ENCODE data around the gene APOM. TPM values are rescaled to one million over a fixed set of nuclear protein-coding genes. Genes with fewer than 3 reads are reported as not detected.
A peak's percentile ranks its signal among the peaks of the same experiment; 100 is the strongest.

The APOM gene
- total RNA-seq, 1 donor from 2014 or later: 2.2 TPM

DNA sequence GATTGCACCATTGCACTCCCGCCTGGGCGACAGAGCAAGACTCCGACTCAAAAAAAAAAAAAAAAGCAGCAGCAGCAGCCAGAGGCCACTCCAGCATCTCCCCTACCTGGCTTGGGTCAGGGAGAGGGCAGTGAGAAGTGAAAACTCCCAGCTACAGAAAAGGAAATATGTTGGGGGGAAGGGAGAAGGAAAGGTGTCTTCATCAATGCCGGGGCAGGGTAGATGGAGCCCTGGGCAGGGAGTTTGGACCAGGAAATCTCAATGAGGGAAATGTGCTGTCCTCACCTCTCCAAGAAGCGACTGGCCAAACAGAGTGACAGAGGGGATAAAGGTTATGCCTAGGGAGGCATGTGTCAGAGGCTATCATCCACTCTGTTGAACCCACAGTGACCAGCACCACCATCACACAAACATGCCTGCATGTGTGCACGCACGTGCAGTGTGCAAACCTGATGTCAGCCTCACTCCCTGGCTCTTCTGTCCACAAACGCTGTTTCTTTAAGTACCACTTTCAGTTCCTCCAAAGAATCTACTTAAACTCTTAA lies 41.5 kb upstream of the APOM start:
- intact Hi-C loops (cut with micrococcal nuclease): no loop called here
- DNase-seq (no peak), ATAC-seq (ENCODE audit: low read depth) (peak; percentile 61)
- Mint-ChIP-seq H3K4me1 (peaks cover 34% of the 10 kb centered on the region), H3K9me3 (no peaks in the 10 kb centered on the region), H3K27me3 (no peaks in the 10 kb centered on the region), H3K36me3 (ENCODE audit: low read depth) (no peaks in the 10 kb centered on the region), H3K4me3 (no peak overlapping the region), H3K27ac (peak overlapping the region; percentile 80)
- POLR2A ChIA-PET: interaction anchor here (0.7 to 1.5 kb wide), 9 partner anchors 11 to 145 kb away, joined by 3 to 12 read pairs (median 5); partner anchors contain the start of genes BAG6, DDX39B and NCR3
- TF ChIP-seq, protein P1, sequence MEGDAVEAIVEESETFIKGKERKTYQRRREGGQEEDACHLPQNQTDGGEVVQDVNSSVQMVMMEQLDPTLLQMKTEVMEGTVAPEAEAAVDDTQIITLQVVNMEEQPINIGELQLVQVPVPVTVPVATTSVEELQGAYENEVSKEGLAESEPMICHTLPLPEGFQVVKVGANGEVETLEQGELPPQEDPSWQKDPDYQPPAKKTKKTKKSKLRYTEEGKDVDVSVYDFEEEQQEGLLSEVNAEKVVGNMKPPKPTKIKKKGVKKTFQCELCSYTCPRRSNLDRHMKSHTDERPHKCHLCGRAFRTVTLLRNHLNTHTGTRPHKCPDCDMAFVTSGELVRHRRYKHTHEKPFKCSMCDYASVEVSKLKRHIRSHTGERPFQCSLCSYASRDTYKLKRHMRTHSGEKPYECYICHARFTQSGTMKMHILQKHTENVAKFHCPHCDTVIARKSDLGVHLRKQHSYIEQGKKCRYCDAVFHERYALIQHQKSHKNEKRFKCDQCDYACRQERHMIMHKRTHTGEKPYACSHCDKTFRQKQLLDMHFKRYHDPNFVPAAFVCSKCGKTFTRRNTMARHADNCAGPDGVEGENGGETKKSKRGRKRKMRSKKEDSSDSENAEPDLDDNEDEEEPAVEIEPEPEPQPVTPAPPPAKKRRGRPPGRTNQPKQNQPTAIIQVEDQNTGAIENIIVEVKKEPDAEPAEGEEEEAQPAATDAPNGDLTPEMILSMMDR (IDR thresholded peaks at IDR 0.05): no peak
- CTCF ChIA-PET: interaction anchor here (3.2 kb wide), 1 partner anchor 16 kb away, joined by 17 read pairs; no protein-coding TSS in a partner anchor

DNA sequence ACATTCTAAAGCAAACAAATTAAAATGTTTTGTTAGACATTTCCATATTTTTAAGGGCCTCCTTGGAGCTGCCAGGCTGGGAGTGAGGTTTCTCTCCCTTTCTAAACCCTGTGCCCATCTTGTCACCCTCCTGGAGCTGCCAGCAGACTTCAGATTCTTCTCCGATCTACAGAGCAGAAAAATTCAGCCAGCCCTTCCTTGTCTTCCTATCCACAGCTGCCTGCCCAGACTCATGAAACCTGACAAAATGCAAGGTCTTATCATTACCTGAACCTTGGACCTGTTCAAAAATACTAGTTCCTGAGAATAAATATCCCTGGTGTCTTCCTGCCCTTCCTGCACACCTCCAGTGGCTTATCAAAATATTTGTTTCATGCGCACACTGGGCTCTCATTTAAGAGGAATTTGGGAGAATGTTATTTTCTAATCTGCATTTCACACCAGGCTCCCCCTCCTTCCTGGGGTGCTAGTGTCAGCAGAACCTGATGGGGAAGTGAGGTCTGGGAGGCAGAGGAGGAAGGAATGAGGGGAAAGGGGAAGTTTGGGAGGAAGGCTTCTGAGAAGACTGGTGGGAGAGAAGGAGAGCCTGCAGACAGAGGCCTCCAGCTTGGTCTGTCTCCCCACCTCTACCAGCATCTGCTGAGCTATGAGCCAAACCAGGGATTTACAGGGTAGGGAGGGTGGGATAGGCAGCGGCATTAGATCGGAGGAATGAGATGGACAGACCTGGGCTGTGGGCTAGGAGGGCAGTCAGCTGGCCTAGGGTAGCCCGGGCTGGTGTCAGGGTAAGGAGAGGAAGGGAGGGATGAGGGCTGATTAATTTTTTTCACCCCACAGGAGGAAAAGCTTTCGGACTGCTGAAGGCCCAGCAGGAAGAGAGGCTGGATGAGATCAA lies 40.8 kb upstream of the APOM start, which contains the start of gene AIF1:
Gene AIF1, plus strand, starts transcription at position 551 of the 895 bp plus-strand sequence. Its CDS starts 96 bp downstream, at position 647.
- Mint-ChIP-seq H3K27me3 (no peaks in the 10 kb centered on the region), H3K4me3 (peak within 1 kb of the TSS; percentile 44), H3K36me3 (ENCODE audit: low read depth) (peaks cover under 1% of the 10 kb centered on the region), H3K9me3 (peaks cover 1% of the 10 kb centered on the region), H3K4me1 (peaks cover 40% of the 10 kb centered on the region), H3K27ac (peak within 1 kb of the TSS; percentile 80)
- POLR2A ChIA-PET: interaction anchor here (0.6 to 1.5 kb wide), 9 partner anchors 16 to 218 kb away, joined by 3 to 10 read pairs (median 4); partner anchors contain the start of genes BAG6, DDX39B and NCR3
- peak; percentile 38 for ATAC-seq (ENCODE audit: low read depth)
- no peak for DNase-seq
- intact Hi-C loops (cut with micrococcal nuclease): no loop called here
- CTCF ChIA-PET: interaction anchor here (1.8 to 3.2 kb wide), 2 partner anchors 17 to 64 kb away, joined by 6 to 17 read pairs; no protein-coding TSS in a partner anchor
- TF ChIP-seq, protein P1 (IDR thresholded peaks at IDR 0.05): no peak

DNA sequence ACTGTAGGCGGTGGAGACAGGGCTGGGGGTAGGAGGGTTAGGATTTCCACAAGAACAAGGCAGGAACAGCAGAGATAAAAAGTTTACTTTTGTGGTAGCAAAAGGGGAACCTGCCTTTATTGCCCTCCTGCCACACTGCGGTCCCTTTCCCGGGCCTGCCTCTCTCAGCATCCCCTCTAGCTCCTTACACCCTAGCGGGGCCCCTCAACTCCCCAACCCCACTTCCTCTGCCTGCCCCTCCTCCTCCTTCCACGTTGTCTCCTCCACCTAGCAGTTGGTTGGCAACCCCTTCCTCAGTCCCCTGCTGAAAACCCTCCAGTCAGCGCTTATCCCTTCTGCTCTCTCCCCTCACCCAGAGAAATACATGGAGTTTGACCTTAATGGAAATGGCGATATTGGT lies 39.9 kb upstream of the APOM start:
- Mint-ChIP-seq H3K36me3 (ENCODE audit: low read depth) (peaks cover 4% of the 10 kb centered on the region), H3K27me3 (no peaks in the 10 kb centered on the region), H3K4me3 (no peak overlapping the region), H3K27ac (peak overlapping the region; percentile 80), H3K4me1 (peaks cover 43% of the 10 kb centered on the region), H3K9me3 (peaks cover 1% of the 10 kb centered on the region)
- ATAC-seq (ENCODE audit: low read depth) (no peak), DNase-seq (no peak)
- CTCF ChIA-PET: interaction anchor here (1.7 to 3.2 kb wide), 3 partner anchors 17 to 64 kb away, joined by 3 to 17 read pairs (median 6); no protein-coding TSS in a partner anchor
- TF ChIP-seq, protein P1 (IDR thresholded peaks at IDR 0.05): no peak
- POLR2A ChIA-PET: interaction anchor here (0.6 to 1.6 kb wide), 5 partner anchors 17 to 217 kb away, joined by 3 to 8 read pairs (median 5); partner anchors contain the start of gene NCR3
- intact Hi-C loops (cut with micrococcal nuclease): no loop called here

DNA sequence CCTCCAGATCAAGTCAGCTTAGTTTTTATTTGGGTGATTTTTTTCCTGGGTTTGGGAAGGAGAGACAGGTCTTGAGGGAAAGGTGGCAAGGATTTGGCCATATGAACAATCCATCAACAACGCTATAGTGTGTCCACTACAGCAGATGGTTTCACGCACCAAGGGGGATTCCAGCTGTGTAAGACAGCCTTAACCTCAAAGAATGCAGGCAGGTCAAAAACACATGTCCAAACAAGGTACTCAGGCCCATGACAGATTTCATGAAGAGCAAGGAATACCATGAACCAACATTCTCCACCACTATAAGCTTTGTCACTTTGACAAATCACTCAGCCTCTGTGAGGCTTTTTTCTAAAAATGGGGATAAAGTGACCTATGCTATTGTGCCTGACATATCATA lies 38.7 kb upstream of the APOM start:
- no peak for ATAC-seq (ENCODE audit: low read depth)
- POLR2A ChIA-PET: interaction anchor here (0.6 to 1.6 kb wide), 3 partner anchors 25 to 60 kb away, joined by 3 to 8 read pairs (median 7); partner anchors contain the start of gene NCR3
- CTCF ChIA-PET: interaction anchor here (0.6 to 1.7 kb wide), 3 partner anchors 12 to 22 kb away, joined by 3 to 4 read pairs (median 3); no protein-coding TSS in a partner anchor
- Mint-ChIP-seq H3K36me3 (ENCODE audit: low read depth) (peaks cover 15% of the 10 kb centered on the region), H3K27ac (peak overlapping the region; percentile 42), H3K27me3 (no peaks in the 10 kb centered on the region), H3K4me1 (peaks cover 53% of the 10 kb centered on the region), H3K4me3 (no peak overlapping the region), H3K9me3 (peaks cover 1% of the 10 kb centered on the region)
- TF ChIP-seq, protein P1 (IDR thresholded peaks at IDR 0.05): no peak
- no peak for DNase-seq
- intact Hi-C loops (cut with micrococcal nuclease): no loop called here
